Transverse colon (tissue), 4 donors: ENCODE measurements around the gene GAS7.

Source experiments
- EP300 ChIP-seq: sonication (generic); formaldehyde crosslinking; IDR thresholded peaks from one replicate; pipeline ENCODE4 v1.6.1; 2017; ENCODE audit warnings: antibody characterized with exemption, low read depth
- POLR2A ChIP-seq: fragments of 450-650 bp; IDR thresholded peaks from one replicate; pipeline ENCODE4 v1.6.1; 2016; ENCODE audit warnings: antibody characterized with exemption, mild to moderate bottlenecking, moderate library complexity
- POLR2AphosphoS5 ChIP-seq, 3 donors: sonication (generic); formaldehyde crosslinking; IDR thresholded peaks; one replicate each; pipeline ENCODE4 v1.6.1; 2016; ENCODE audit warnings: antibody characterized with exemption in 3 of 3
- TF ChIP-seq, protein P1 (sequence below), 5 experiments: fragments of 200-600 bp in 3 of 5; fragments of 450-650 bp in 2 of 5; sonication (generic) in 3 of 5; IDR thresholded peaks; 1 replicate in 2 of 5; 2 replicates in 3 of 5; pipeline ENCODE4 v1.5.1; 2016 to 2017; ENCODE audit warnings: antibody characterized with exemption in 5 of 5, inconsistent platforms in 3 of 5, mild to moderate bottlenecking in 2 of 5, moderate library complexity in 1 of 5

- TF ChIP-seq POLR2AphosphoS5 (IDR thresholded peaks at IDR 0.05) (no peak), POLR2A (no peak), EP300 (no peak)
- TF ChIP-seq, protein P1, sequence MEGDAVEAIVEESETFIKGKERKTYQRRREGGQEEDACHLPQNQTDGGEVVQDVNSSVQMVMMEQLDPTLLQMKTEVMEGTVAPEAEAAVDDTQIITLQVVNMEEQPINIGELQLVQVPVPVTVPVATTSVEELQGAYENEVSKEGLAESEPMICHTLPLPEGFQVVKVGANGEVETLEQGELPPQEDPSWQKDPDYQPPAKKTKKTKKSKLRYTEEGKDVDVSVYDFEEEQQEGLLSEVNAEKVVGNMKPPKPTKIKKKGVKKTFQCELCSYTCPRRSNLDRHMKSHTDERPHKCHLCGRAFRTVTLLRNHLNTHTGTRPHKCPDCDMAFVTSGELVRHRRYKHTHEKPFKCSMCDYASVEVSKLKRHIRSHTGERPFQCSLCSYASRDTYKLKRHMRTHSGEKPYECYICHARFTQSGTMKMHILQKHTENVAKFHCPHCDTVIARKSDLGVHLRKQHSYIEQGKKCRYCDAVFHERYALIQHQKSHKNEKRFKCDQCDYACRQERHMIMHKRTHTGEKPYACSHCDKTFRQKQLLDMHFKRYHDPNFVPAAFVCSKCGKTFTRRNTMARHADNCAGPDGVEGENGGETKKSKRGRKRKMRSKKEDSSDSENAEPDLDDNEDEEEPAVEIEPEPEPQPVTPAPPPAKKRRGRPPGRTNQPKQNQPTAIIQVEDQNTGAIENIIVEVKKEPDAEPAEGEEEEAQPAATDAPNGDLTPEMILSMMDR (IDR thresholded peaks at IDR 0.05): no peak
These were observed 25.6 kb downstream of the GAS7 start for GRCh38 chr17:10172778-10173177.
